H1 (cell line): ENCODE results near the gene ZNF414. TPM values are rescaled to one million over a fixed set of nuclear protein-coding genes. Genes with fewer than 3 reads are reported as not detected.

Experiments used
- BACH1 ChIP-seq: IDR thresholded peaks from 2 replicates; pipeline ENCODE4 v1.6.1; 2012; ENCODE audit warnings: low read length, improper control_type of control experiment
- BCL11A ChIP-seq, 2 experiments: IDR thresholded peaks; one replicate each; pipeline ENCODE4 v1.6.1; 2011; ENCODE audit warnings: low read depth in 2 of 2, low read length in 2 of 2, mild to moderate bottlenecking in 2 of 2
- HDAC2 ChIP-seq, 2 experiments: fragments of 300-600 bp in 1 of 2; sonication (generic) in 1 of 2; IDR thresholded peaks; 2 replicates each; pipeline ENCODE4 v1.6.1; 2011 to 2012; ENCODE audit warnings: low read depth in 2 of 2, low read length in 2 of 2, mild to moderate bottlenecking in 2 of 2, moderate library complexity in 2 of 2, borderline replicate concordance in 1 of 2, inconsistent platforms in 1 of 2
- JUN ChIP-seq: IDR thresholded peaks from 2 replicates; pipeline ENCODE4 v1.6.1; 2011; ENCODE audit warnings: low read depth, mild to moderate bottlenecking, improper control_type of control experiment, low read length
- TEAD4 ChIP-seq: IDR thresholded peaks from 2 replicates; pipeline ENCODE4 v1.6.1; 2012; ENCODE audit warnings: low read depth, low read length, inconsistent platforms, mixed read lengths
- polyA plus RNA-seq, 7 experiments: library from polyadenylated mRNA; depleted of rRNA in 3 of 7; stranded (reverse) in 5 of 7; unstranded in 2 of 7; fragments of >200 nt in 5 of 7; fragments of 200-250 nt in 2 of 7; gene quantifications; 1 replicate in 5 of 7; 2 replicates in 1 of 7; 4 replicates in 1 of 7; pipeline versions ENCODE4 v1.2.1 to v1.2.3, GENCODE V29; 2011 to 2013; ENCODE audit warnings: missing spikeins in 2 of 7, mixed read lengths in 2 of 7
- total RNA-seq: library from RNA; stranded (reverse); fragmentation: NEBNext Ultra II Directional; extraction: Animal tissue kit (Norgen Biotek cat#: 25700); gene quantifications from 2 replicates; pipeline ENCODE4 v1.2.1, GENCODE V29; 2021

Gene ZNF414
- total and polyA plus RNA-seq, 2 of the 8 experiments (the other 6 are each of a cell fraction or from before 2014, with no cell fraction given), result 9.7 to 26.8 TPM

DNA sequence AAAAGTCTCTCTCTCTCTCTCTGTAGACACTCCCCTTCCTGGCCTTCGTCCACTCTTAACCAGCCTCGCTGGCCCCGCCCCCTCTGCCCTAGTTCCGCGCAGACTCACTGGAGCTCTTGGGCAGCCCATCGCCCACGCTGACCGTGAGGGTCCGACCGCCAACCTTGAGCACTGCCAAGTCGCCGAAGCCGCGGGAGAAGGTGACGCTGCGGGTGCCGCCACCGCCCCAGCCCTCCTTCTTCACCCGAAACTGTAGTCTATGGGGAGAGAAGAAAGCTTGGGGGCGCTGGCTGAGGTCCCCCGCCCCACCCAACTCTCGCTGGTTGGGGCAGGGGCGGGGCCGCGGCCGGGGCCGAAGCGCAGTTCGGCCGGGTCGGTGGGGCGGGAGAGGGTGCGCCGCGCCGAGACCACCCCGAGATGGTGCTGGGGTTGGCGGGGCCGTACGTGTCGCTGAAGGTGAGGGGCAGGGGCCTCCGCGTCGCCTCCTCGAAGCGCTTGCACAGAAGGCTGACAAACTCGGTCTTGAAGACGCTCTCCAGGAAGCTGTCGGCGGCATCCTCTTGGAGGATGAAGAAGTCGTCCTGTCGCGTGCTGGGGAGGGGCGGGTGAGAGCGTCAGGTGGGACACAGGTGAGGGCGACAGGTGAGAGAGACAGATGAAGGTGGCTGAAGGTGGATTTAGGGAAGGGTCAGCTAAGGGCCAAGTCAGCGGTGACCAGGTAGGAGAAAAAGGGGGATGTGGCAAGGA lies 12.6 kb upstream of the ZNF414 start (continued):
- TF ChIP-seq TEAD4, result no peak
- no peak for TF ChIP-seq JUN
- no peak for TF ChIP-seq BCL11A (IDR thresholded peaks at IDR 0.05; ENCODE audit: low read depth in 2 of 2, low read length in 2 of 2)
- TF ChIP-seq BACH1, result no peak
- TF ChIP-seq HDAC2 (IDR thresholded peaks at IDR 0.05; ENCODE audit: borderline replicate concordance in 1 of 2, low read depth in 2 of 2, low read length in 2 of 2), result no peak
- TF ChIP-seq, all 59 proteins: peak for 8
